H1 (cell line): ENCODE measurements around the gene SOBP. TPM values are rescaled to one million over a fixed set of nuclear protein-coding genes. Genes with fewer than 3 reads are reported as not detected.

Experiments used
- CTCF ChIA-PET: fragments of 300-600 bp; sonication (Branson Sonifier 250); formaldehyde crosslinking; loops from one replicate; lab custom pipeline; 2021; ENCODE audit not compliant: partially characterized antibody; lab: Charles Lee
- POLR2A ChIA-PET: fragments of 300-600 bp; sonication (Branson Sonifier 250); formaldehyde crosslinking; loops from one replicate; lab custom pipeline; 2021; ENCODE audit warnings: inconsistent platforms; ENCODE audit not compliant: partially characterized antibody; lab: Charles Lee
- DNase-seq, 2 experiments: peaks; one replicate each; pipeline versions ENCODE4 v3.0.0 to v3.0.0-alpha.2; 2010 to 2022; ENCODE audit warnings: low spot score in 2 of 2, low read depth in 1 of 2, mixed read lengths in 1 of 2
- FAIRE-seq: peaks from 2 replicates; lab custom pipeline; 2011; peaks lifted over from hg19 to GRCh38; lab: Jason Lieb, UNC
- H2AFZ ChIP-seq: 2 replicates; pipeline ENCODE4 v1.8.1; 2012; ENCODE audit warnings: low read length, inconsistent platforms
- H2AK5ac ChIP-seq: 2 replicates; pipeline ENCODE4 v1.6.1; 2013; ENCODE audit warnings: low read depth, low read length
- H2BK120ac ChIP-seq: replicated peaks from 2 replicates; pipeline ENCODE3; 2013; ENCODE audit warnings: low read depth, low read length, inconsistent platforms
- H2BK12ac ChIP-seq: 2 replicates; pipeline ENCODE4 v1.6.1; 2013; ENCODE audit warnings: low read depth, low read length
- H2BK15ac ChIP-seq: 2 replicates; pipeline ENCODE4 v1.6.1; 2013; ENCODE audit warnings: low read length
- H2BK20ac ChIP-seq: 2 replicates; pipeline ENCODE4 v1.6.1; 2013; ENCODE audit warnings: low read length
- H2BK5ac ChIP-seq: 2 replicates; pipeline ENCODE4 v1.6.1; 2013; ENCODE audit warnings: low read depth, low read length
- H3K14ac ChIP-seq: 2 replicates; pipeline ENCODE4 v1.6.1; 2013; ENCODE audit warnings: inconsistent platforms; ENCODE audit not compliant: insufficient read length
- H3K18ac ChIP-seq: 2 replicates; pipeline ENCODE4 v1.6.1; 2013; ENCODE audit warnings: low read length; ENCODE audit errors: extremely low read depth
- H3K23ac ChIP-seq: 2 replicates; pipeline ENCODE4 v1.6.1; 2013; ENCODE audit warnings: inconsistent platforms; ENCODE audit not compliant: insufficient read length
- H3K23me2 ChIP-seq: 2 replicates; pipeline ENCODE4 v1.6.1; 2013; ENCODE audit warnings: low read depth, low read length
- H3K27ac ChIP-seq: 2 replicates; pipeline ENCODE4 v1.6.1; 2011; ENCODE audit warnings: low read depth, low read length, inconsistent platforms
- H3K27me3 ChIP-seq, 4 experiments: replicated peaks in 1 of 4; 1 replicate in 1 of 4; 2 replicates in 3 of 4; pipeline versions ENCODE4 v1.6.1 to v1.8.1; 2011 to 2013; ENCODE audit warnings: low read length in 3 of 4, mild to moderate bottlenecking in 3 of 4, inconsistent platforms in 2 of 4, mixed read lengths in 2 of 4, moderate library complexity in 1 of 4; ENCODE audit not compliant: control insufficient read depth in 3 of 4, insufficient read depth in 3 of 4; ENCODE audit errors: extremely low read depth in 1 of 4
- H3K36me3 ChIP-seq, 4 experiments: 2 replicates each; pipeline versions ENCODE4 v1.6.1 to v1.8.1; 2011 to 2013; ENCODE audit warnings: mild to moderate bottlenecking in 4 of 4, low read length in 3 of 4, moderate library complexity in 2 of 4, control low read depth in 1 of 4, inconsistent platforms in 1 of 4; ENCODE audit not compliant: insufficient read depth in 4 of 4, control insufficient read depth in 2 of 4
- H3K4ac ChIP-seq: replicated peaks from 2 replicates; pipeline ENCODE3; 2013; ENCODE audit warnings: low read length, low read depth, mixed read lengths, inconsistent platforms; ENCODE audit not compliant: insufficient read length
- H3K4me1 ChIP-seq, 4 experiments: replicated peaks in 1 of 4; 1 replicate in 1 of 4; 2 replicates in 3 of 4; pipeline versions ENCODE4 v1.6.1 to v1.8.1; 2011 to 2013; ENCODE audit warnings: low read length in 3 of 4, inconsistent platforms in 2 of 4, mixed read lengths in 1 of 4; ENCODE audit not compliant: insufficient read depth in 4 of 4, control insufficient read depth in 3 of 4
- H3K4me2 ChIP-seq, 2 experiments: 2 replicates each; pipeline versions ENCODE4 v1.6.1 to v1.8.1; 2011 to 2013; ENCODE audit warnings: low read depth in 2 of 2, low read length in 2 of 2, control low read depth in 1 of 2, inconsistent platforms in 1 of 2, mild to moderate bottlenecking in 1 of 2; ENCODE audit not compliant: insufficient read depth in 1 of 2
- H3K4me3 ChIP-seq, 4 experiments: fragments of 200-600, 300-600 bp in 1 of 4; sonication (generic), shearing (Covaris generic), sonication (Bioruptor Twin) in 1 of 4; 2 replicates each; pipeline versions ENCODE4 v1.5.1 to v1.8.1; 2011 to 2016; ENCODE audit warnings: low read length in 4 of 4, low read depth in 3 of 4, control low read depth in 2 of 4, inconsistent platforms in 2 of 4, mild to moderate bottlenecking in 2 of 4, mixed read lengths in 1 of 4, moderate library complexity in 1 of 4; ENCODE audit not compliant: insufficient read depth in 2 of 4; ENCODE audit errors: extremely low read depth in 1 of 4
- H3K56ac ChIP-seq: replicated peaks from 2 replicates; pipeline ENCODE3; 2013; ENCODE audit warnings: low read depth, mild to moderate bottlenecking, mixed read lengths, low read length, inconsistent platforms; ENCODE audit not compliant: insufficient read length
- H3K79me1 ChIP-seq: 2 replicates; pipeline ENCODE4 v1.6.1; 2013; ENCODE audit warnings: low read depth, low read length, control low read depth
- H3K79me2 ChIP-seq, 2 experiments: 2 replicates each; pipeline versions ENCODE4 v1.6.1 to v1.8.1; 2012 to 2013; ENCODE audit warnings: low read length in 2 of 2, mild to moderate bottlenecking in 2 of 2, inconsistent platforms in 1 of 2; ENCODE audit not compliant: insufficient read depth in 2 of 2, control insufficient read depth in 1 of 2
- H3K9ac ChIP-seq, 4 experiments: replicated peaks in 1 of 4; 1 replicate in 1 of 4; 2 replicates in 3 of 4; pipeline versions ENCODE4 v1.6.1 to v1.8.1; 2011 to 2013; ENCODE audit warnings: low read depth in 3 of 4, low read length in 3 of 4, control low read depth in 2 of 4, mild to moderate bottlenecking in 2 of 4, moderate library complexity in 2 of 4, inconsistent platforms in 1 of 4; ENCODE audit errors: extremely low read depth in 1 of 4
- H3K9me3 ChIP-seq, 2 experiments: 2 replicates each; pipeline versions ENCODE4 v1.6.1 to v1.8.1; 2012 to 2013; ENCODE audit warnings: mild to moderate bottlenecking in 2 of 2, moderate library complexity in 2 of 2, control low read depth in 1 of 2, inconsistent platforms in 1 of 2, low read depth in 1 of 2, low read length in 1 of 2, mixed read lengths in 1 of 2; ENCODE audit not compliant: insufficient read depth in 2 of 2
- H4K20me1 ChIP-seq, 2 experiments: replicated peaks in 1 of 2; 2 replicates each; pipeline versions ENCODE3 to v1.8.1; 2011 to 2013; ENCODE audit warnings: inconsistent platforms in 2 of 2, low read length in 2 of 2, mild to moderate bottlenecking in 1 of 2; ENCODE audit not compliant: insufficient read depth in 2 of 2, control insufficient read depth in 1 of 2
- H4K5ac ChIP-seq: 2 replicates; pipeline ENCODE4 v1.6.1; 2013; ENCODE audit warnings: low read length, low read depth, mixed read lengths, inconsistent platforms; ENCODE audit not compliant: insufficient read length
- H4K8ac ChIP-seq: 2 replicates; pipeline ENCODE4 v1.8.0; 2013; ENCODE audit warnings: mild to moderate bottlenecking, moderate library complexity, low read length, inconsistent platforms; ENCODE audit not compliant: insufficient read depth; ENCODE audit errors: extremely low read depth
- H4K91ac ChIP-seq: replicated peaks from 2 replicates; pipeline ENCODE3; 2013; ENCODE audit warnings: low read length, mixed read lengths, inconsistent platforms; ENCODE audit not compliant: insufficient read length
- CHD1 ChIP-seq: IDR thresholded peaks from 2 replicates; pipeline ENCODE4 v1.6.1; 2012; ENCODE audit warnings: low read depth, low read length, improper control_type of control experiment
- CHD2 ChIP-seq: IDR thresholded peaks from 2 replicates; pipeline ENCODE4 v1.6.1; 2012; ENCODE audit warnings: low read length, improper control_type of control experiment
- E2F6 ChIP-seq: IDR thresholded peaks from 2 replicates; pipeline ENCODE4 v1.6.1; 2012; ENCODE audit warnings: inconsistent platforms
- GABPA ChIP-seq: IDR thresholded peaks from 2 replicates; pipeline ENCODE4 v1.6.1; 2011; ENCODE audit warnings: mild to moderate bottlenecking, low read length, moderate library complexity, borderline replicate concordance; ENCODE audit not compliant: insufficient read depth
- HDAC6 ChIP-seq: IDR thresholded peaks from one replicate; pipeline ENCODE4 v1.7.1; 2012; ENCODE audit warnings: low read depth, mild to moderate bottlenecking, inconsistent platforms, low read length, moderate library complexity
- MAX ChIP-seq: IDR thresholded peaks from 2 replicates; pipeline ENCODE4 v1.6.1; 2012; ENCODE audit warnings: inconsistent platforms
- NRF1 ChIP-seq: IDR thresholded peaks from 2 replicates; pipeline ENCODE4 v1.6.1; 2011; ENCODE audit warnings: mild to moderate bottlenecking, low read depth, low read length, improper control_type of control experiment
- POLR2AphosphoS5 ChIP-seq: IDR thresholded peaks from 2 replicates; pipeline ENCODE4 v1.6.1; 2011; ENCODE audit warnings: low read depth, low read length
- RBBP5 ChIP-seq: IDR thresholded peaks from 2 replicates; pipeline ENCODE4 v1.7.1; 2012; ENCODE audit warnings: low read depth, mild to moderate bottlenecking, inconsistent platforms, low read length, moderate library complexity, borderline replicate concordance
- RNF2 ChIP-seq: fragments of 200-900, 300-1000 bp; sonication (generic); IDR thresholded peaks from 2 replicates; pipeline ENCODE4 v1.7.1; 2016; ENCODE audit warnings: borderline replicate concordance, low read depth, mild to moderate bottlenecking, antibody characterized with exemption, low read length; ENCODE audit not compliant: poor library complexity, severe bottlenecking; ENCODE audit errors: missing control alignments
- SIX5 ChIP-seq: IDR thresholded peaks from 2 replicates; pipeline ENCODE4 v1.6.1; 2011; ENCODE audit warnings: mild to moderate bottlenecking, low read depth, low read length
- SUZ12 ChIP-seq: fragments of 200-600 bp; sonication (generic); IDR thresholded peaks from 2 replicates; pipeline ENCODE4 v1.6.1; 2012; ENCODE audit warnings: mild to moderate bottlenecking, inconsistent platforms, low read length, moderate library complexity, mixed read lengths
- polyA plus RNA-seq, 7 experiments: library from polyadenylated mRNA; depleted of rRNA in 3 of 7; stranded (reverse) in 5 of 7; unstranded in 2 of 7; fragments of >200 nt in 5 of 7; fragments of 200-250 nt in 2 of 7; gene quantifications; 1 replicate in 5 of 7; 2 replicates in 1 of 7; 4 replicates in 1 of 7; pipeline versions ENCODE4 v1.2.1 to v1.2.3, GENCODE V29; 2011 to 2013; ENCODE audit warnings: missing spikeins in 2 of 7, mixed read lengths in 2 of 7
- total RNA-seq: library from RNA; stranded (reverse); fragmentation: NEBNext Ultra II Directional; extraction: Animal tissue kit (Norgen Biotek cat#: 25700); gene quantifications from 2 replicates; pipeline ENCODE4 v1.2.1, GENCODE V29; 2021

SOBP gene
- total and polyA plus RNA-seq, 2 of the 8 experiments (the other 6 are each of a cell fraction or from before 2014, with no cell fraction given), result 0.45 to 6.2 TPM

GRCh38 chr6:107582086-107582485 is 92.2 kb downstream of the SOBP start:
- Histone ChIP-seq H2BK12ac (no peak overlapping the region), H3K9ac (no peak overlapping the region), H3K4me2 (no peak overlapping the region), H3K18ac (no peak overlapping the region), H4K91ac (no peak overlapping the region), H3K27me3 (no peaks in the 10 kb centered on the region), H3K79me2 (no peaks in the 10 kb centered on the region), H3K23ac (no peak overlapping the region), H2AK5ac (no peak overlapping the region), H3K36me3 (no peaks in the 10 kb centered on the region), H4K8ac (no peak overlapping the region), H4K20me1 (no peaks in the 10 kb centered on the region), H3K14ac (no peak overlapping the region), H3K23me2 (no peaks in the 10 kb centered on the region), H3K27ac (no peak overlapping the region), H2BK20ac (no peak overlapping the region), H2BK5ac (no peak overlapping the region), H3K79me1 (no peaks in the 10 kb centered on the region), H3K4me1 (peaks cover 0 to 12% (median 7%) of the 10 kb centered on the region in 4 experiments; a peak in 5 of 7 replicates), H2BK15ac (no peak overlapping the region), H2BK120ac (no peak overlapping the region), H3K56ac (no peak overlapping the region), H3K4ac (no peak overlapping the region), H2AFZ (no peak overlapping the region), H3K9me3 (no peaks in the 10 kb centered on the region), H4K5ac (no peak overlapping the region), H3K4me3 (no peak overlapping the region)
- POLR2A ChIA-PET, result interaction anchor here (1.1 to 1.4 kb wide), 2 partner anchors 33 to 124 kb away, joined by 3 to 4 read pairs; no protein-coding TSS in a partner anchor
- FAIRE-seq (no peak), DNase-seq (no peak)
- CTCF ChIA-PET, result interaction anchor here (2.0 kb wide), 1 partner anchor 73 kb away, joined by 7 read pairs; no protein-coding TSS in a partner anchor
- no peak for TF ChIP-seq POLR2AphosphoS5
- TF ChIP-seq NRF1, result no peak
- no peak for TF ChIP-seq GABPA
- no peak for TF ChIP-seq RNF2
- no peak for TF ChIP-seq SIX5
- no peak for TF ChIP-seq E2F6
- TF ChIP-seq SUZ12, result no peak
- no peak for TF ChIP-seq HDAC6
- TF ChIP-seq CHD2, result no peak
- TF ChIP-seq CHD1, result no peak
- TF ChIP-seq RBBP5, result no peak
- TF ChIP-seq MAX, result no peak
